ENCODE results near the gene KCNA4. TPM values are rescaled to one million over a fixed set of nuclear protein-coding genes. Genes with fewer than 3 reads are reported as not detected.
"Not testable (repeated sequence)": the region's sequence is repeated elsewhere in the genome, so short reads cannot be mapped to it uniquely, and the experiment has no call there.

Gene KCNA4
- total RNA-seq (2014; rRNA removed; shearing (Covaris generic)), result 0.06 and 0.23 TPM in 2 replicates

GRCh38 chr11:30016588-30017363, at the start of gene KCNA4:
Gene KCNA4 (minus strand): TSS chr11:30017030. CDS start chr11:30012678, 4,352 bp downstream.
- DNase-seq (ENCODE audit: low spot score), result peak; percentile 27

GRCh38 chr11:30062103-30062502, 45.3 kb upstream of the KCNA4 start:
- DNase-seq (ENCODE audit: low spot score), result no peak

GRCh38 chr11:30059172-30059815, 42.5 kb upstream of the KCNA4 start:
- DNase-seq (ENCODE audit: low spot score), result no peak

- DNase-seq (ENCODE audit: low spot score), result no peak
These were observed 32.4 kb upstream of the KCNA4 start for GRCh38 chr11:30049214-30049613.

- peak; percentile 54 for DNase-seq (ENCODE audit: low spot score)
These were observed 29.7 kb upstream of the KCNA4 start for GRCh38 chr11:30046578-30046945.

- DNase-seq (ENCODE audit: low spot score), result no peak
These were observed 29.2 kb upstream of the KCNA4 start for GRCh38 chr11:30045921-30046577.

- DNase-seq (ENCODE audit: low spot score), result no peak
These were observed 28.3 kb upstream of the KCNA4 start for GRCh38 chr11:30045144-30045543.

GRCh38 chr11:30041171-30041570, 24.3 kb upstream of the KCNA4 start:
- no peak for DNase-seq (ENCODE audit: low spot score)

GRCh38 chr11:30034746-30035145, 17.9 kb upstream of the KCNA4 start:
- not testable (repeated sequence) for DNase-seq (ENCODE audit: low spot score)

GRCh38 chr11:30034166-30034565, 17.3 kb upstream of the KCNA4 start:
- DNase-seq (ENCODE audit: low spot score), result not testable (repeated sequence)

- DNase-seq (ENCODE audit: low spot score), result no peak
These were observed 8.7 kb upstream of the KCNA4 start for GRCh38 chr11:30025396-30026139.

- no peak for DNase-seq (ENCODE audit: low spot score)
These were observed 6.2 kb upstream of the KCNA4 start for GRCh38 chr11:30023074-30023473.

GRCh38 chr11:30019481-30019880, 2.7 kb upstream of the KCNA4 start:
- DNase-seq (ENCODE audit: low spot score), result no peak

GRCh38 chr11:30018495-30018894, 1.7 kb upstream of the KCNA4 start:
- no peak for DNase-seq (ENCODE audit: low spot score)

- no peak for DNase-seq (ENCODE audit: low spot score)
These were observed 640 bp upstream of the KCNA4 start for GRCh38 chr11:30017445-30017895.

- DNase-seq (ENCODE audit: low spot score), result no peak
These were observed 961 bp downstream of the KCNA4 start for GRCh38 chr11:30015725-30016412.

GRCh38 chr11:30012346-30012745, 4.5 kb downstream of the KCNA4 start:
- no peak for DNase-seq (ENCODE audit: low spot score)

GRCh38 chr11:30009060-30009459, 7.8 kb downstream of the KCNA4 start:
- no peak for DNase-seq (ENCODE audit: low spot score)

- no peak for DNase-seq (ENCODE audit: low spot score)
These were observed 10.0 kb downstream of the KCNA4 start for GRCh38 chr11:30006876-30007275.

- no peak for DNase-seq (ENCODE audit: low spot score)
These were observed 14.6 kb downstream of the KCNA4 start for GRCh38 chr11:30002157-30002785.
